GM12878 (cell line): Measurements from ENCODE around the gene BFSP2. TPM values are rescaled to one million over a fixed set of nuclear protein-coding genes. Genes with fewer than 3 reads are reported as not detected.

Experiments used
- ATAC-seq: fragments of 200-7000 bp; cut with Tn5 transposase; 3 replicates; pipeline ENCODE4 v1.9.1; 2020; ENCODE audit warnings: mild to moderate bottlenecking, moderate library complexity
- BruUV-seq: library from RNA; stranded (reverse); fragments of 400-500 nt; replicated peaks from 2 replicates; lab custom pipeline; 2021; lab: Mats Ljungman, UMichigan
- CTCF ChIA-PET: fragments of 300-600 bp; sonication (Branson Sonifier 250); formaldehyde crosslinking; extraction: SDS; loops from one replicate; lab custom pipeline; 2021; ENCODE audit warnings: inconsistent platforms; lab: Yijun Ruan, JAX
- POLR2A ChIA-PET: fragments of 350-600 bp; formaldehyde crosslinking; extraction: SDS; loops from one replicate; lab custom pipeline; 2021; ENCODE audit warnings: inconsistent platforms; lab: Charles Lee
- RAD21 ChIA-PET: fragments of 300-600 bp; sonication (Branson Sonifier 250); formaldehyde crosslinking; loops from one replicate; lab custom pipeline; 2023; ENCODE audit warnings: antibody characterized with exemption; ENCODE audit not compliant: unreplicated experiment; lab: Charles Lee
- SMC1A ChIA-PET: fragments of 300-600 bp; sonication (Branson Sonifier 250); formaldehyde crosslinking; loops from one replicate; lab custom pipeline; 2023; ENCODE audit not compliant: unreplicated experiment, uncharacterized antibody; lab: Charles Lee
- DNase-seq: peaks from one replicate; pipeline ENCODE4 v3.0.0-alpha.2; 2011; ENCODE audit warnings: low read depth, low spot score
- FAIRE-seq: peaks from 3 replicates; lab custom pipeline; 2011; peaks lifted over from hg19 to GRCh38; lab: Jason Lieb, UNC
- H2AFZ ChIP-seq: 2 replicates; pipeline ENCODE4 v1.6.0; 2011; ENCODE audit warnings: low read depth, low read length, control low read depth; ENCODE audit not compliant: control insufficient read depth
- H3K27ac ChIP-seq: 2 replicates; pipeline ENCODE4 v1.5.1; 2011; ENCODE audit warnings: control low read depth; ENCODE audit not compliant: control insufficient read depth, insufficient read depth
- H3K27me3 ChIP-seq, 2 experiments: replicated peaks in 1 of 2; 2 replicates each; pipeline versions ENCODE4 v1.6.0 to v1.6.1; 2011; ENCODE audit warnings: low read length in 1 of 2; ENCODE audit not compliant: control insufficient read depth in 2 of 2, insufficient read depth in 2 of 2
- H3K36me3 ChIP-seq, 2 experiments: 2 replicates each; pipeline ENCODE4 v1.5.1; 2011; ENCODE audit warnings: low read length in 1 of 2; ENCODE audit not compliant: control insufficient read depth in 2 of 2, insufficient read depth in 2 of 2
- H3K4me1 ChIP-seq: 2 replicates; pipeline ENCODE4 v1.6.1; 2011; ENCODE audit warnings: mild to moderate bottlenecking, low read length, moderate library complexity, mixed read lengths; ENCODE audit not compliant: control insufficient read depth, insufficient read depth
- H3K4me2 ChIP-seq: 2 replicates; pipeline ENCODE4 v1.6.0; 2011; ENCODE audit warnings: control low read depth; ENCODE audit not compliant: control insufficient read depth, insufficient read depth
- H3K4me3 ChIP-seq: fragments of 200-600 bp; sonication (generic); 2 replicates; pipeline ENCODE4 v1.5.1; 2016
- H3K79me2 ChIP-seq: 2 replicates; pipeline ENCODE4 v1.6.0; 2011; ENCODE audit warnings: low read length; ENCODE audit not compliant: control insufficient read depth, insufficient read depth
- H3K9ac ChIP-seq: 2 replicates; pipeline ENCODE4 v1.8.0; 2011; ENCODE audit warnings: low read length, control low read depth, mixed read lengths; ENCODE audit not compliant: control insufficient read depth, insufficient read depth
- H3K9me3 ChIP-seq: replicated peaks from 3 replicates; pipeline ENCODE4 v1.5.1; 2011; ENCODE audit warnings: mild to moderate bottlenecking, low read length; ENCODE audit not compliant: control insufficient read depth, insufficient read depth
- H4K20me1 ChIP-seq: 2 replicates; pipeline ENCODE4 v1.6.0; 2011; ENCODE audit not compliant: control insufficient read depth, insufficient read depth
- BCL11A ChIP-seq: IDR thresholded peaks from 2 replicates; pipeline ENCODE4 v1.6.1; 2011; ENCODE audit warnings: low read depth, low read length
- EP300 ChIP-seq, 2 experiments: fragments of 150-350 bp in 1 of 2; IDR thresholded peaks; 2 replicates each; pipeline ENCODE4 v1.6.1; 2011 to 2012; ENCODE audit warnings: low read depth in 2 of 2, low read length in 2 of 2, borderline replicate concordance in 1 of 2, improper control_type of control experiment in 1 of 2, inconsistent platforms in 1 of 2; ENCODE audit not compliant: control insufficient read depth in 1 of 2
- ETV6 ChIP-seq, 2 experiments: fragments of 450-650 bp in 1 of 2; IDR thresholded peaks in 1 of 2; conservative IDR thresholded peaks in 1 of 2; 2 replicates each; pipeline ENCODE4 v1.6.1; 2014; ENCODE audit warnings: antibody characterized with exemption in 1 of 2, borderline replicate concordance in 1 of 2, low read depth in 1 of 2, mild to moderate bottlenecking in 1 of 2, moderate library complexity in 1 of 2
- HDAC6 ChIP-seq: fragments of 200-600 bp; sonication (generic); IDR thresholded peaks from one replicate; pipeline ENCODE4 v1.8.0; 2017; ENCODE audit warnings: antibody characterized with exemption; ENCODE audit not compliant: unreplicated experiment
- IRF5 ChIP-seq: fragments of 450-650 bp; IDR thresholded peaks from 2 replicates; pipeline ENCODE4 v1.6.1; 2017; ENCODE audit warnings: borderline replicate concordance
- MLLT1 ChIP-seq: fragments of 450-650 bp; IDR thresholded peaks from 2 replicates; pipeline ENCODE4 v1.6.1; 2016; ENCODE audit warnings: mild to moderate bottlenecking
- NRF1 ChIP-seq: conservative IDR thresholded peaks from 2 replicates; pipeline ENCODE4 v1.6.1; 2011; ENCODE audit warnings: mild to moderate bottlenecking, low read depth, low read length, improper control_type of control experiment
- PRDM15 ChIP-seq: fragments of 450-650 bp; formaldehyde crosslinking; IDR thresholded peaks from 2 replicates; pipeline ENCODE4 v1.4.0; 2020; ENCODE audit warnings: mild to moderate bottlenecking, moderate library complexity
- WRNIP1 ChIP-seq: IDR thresholded peaks from 2 replicates; pipeline ENCODE4 v1.6.1; 2011; ENCODE audit warnings: low read depth, low read length, improper control_type of control experiment, borderline replicate concordance
- ZNF207 ChIP-seq: fragments of 450-650 bp; IDR thresholded peaks from 2 replicates; pipeline ENCODE4 v1.6.1; 2014; ENCODE audit warnings: antibody characterized with exemption, mild to moderate bottlenecking, borderline replicate concordance
- ZNF384 ChIP-seq: IDR thresholded peaks from 2 replicates; pipeline ENCODE4 v1.6.1; 2012; ENCODE audit warnings: low read depth, mild to moderate bottlenecking, low read length, improper control_type of control experiment, borderline replicate concordance
- WGBS: methylation state at CpG from one replicate; pipeline ENCODE4 v1.1.6; 2016; ENCODE audit warnings: low lambda C conversion rate; ENCODE audit not compliant: insufficient replicate concordance, insufficient coverage; ENCODE audit errors: missing lambda C conversion rate; 5-methylcytosine and 5-hydroxymethylcytosine counted together
- in situ Hi-C: fragments of 300-500 bp; cut with MboI; formaldehyde crosslinking; loops from 9 replicates; pipeline ENCODE4 v1.14.3; 2018; ENCODE audit warnings: mixed read lengths
- intact Hi-C: fragments of 100-400 bp; cut with micrococcal nuclease; formaldehyde crosslinking; loops from one replicate; pipeline ENCODE4 v1.14.2; 2022; ENCODE audit not compliant: unreplicated experiment
- polyA plus RNA-seq, 11 experiments: library from polyadenylated mRNA; depleted of rRNA in 4 of 11; unstranded in 6 of 11; stranded (reverse) in 5 of 11; fragments of >200 nt; fragmentation: Nextera tagmentation in 4 of 11; fragmentation: Illumina TruSeq in 1 of 11; extraction: Ambion mirVana in 4 of 11; extraction: Trizol in 1 of 11; gene quantifications; 1 replicate in 1 of 11; 2 replicates in 10 of 11; pipeline versions ENCODE4 v1.2.1 to v1.2.3, GENCODE V29; 2011 to 2016; ENCODE audit warnings: inconsistent platforms in 2 of 11, missing spikeins in 2 of 11, low read depth in 1 of 11
- total RNA-seq, 4 experiments: library from RNA; depleted of rRNA in 3 of 4; stranded (reverse); fragments of >200 nt in 3 of 4; fragmentation: Illumina TruSeq in 1 of 4; extraction: Trizol in 1 of 4; gene quantifications; 2 replicates each; pipeline versions ENCODE4 v1.2.1 to v1.2.3, GENCODE V29; 2013 to 2021
- TF ChIP-seq, protein P1 (sequence below): IDR thresholded peaks from 2 replicates; pipeline ENCODE4 v1.6.1; 2012; ENCODE audit warnings: low read length, inconsistent platforms

BFSP2 gene
- total and polyA plus RNA-seq, 10 of the 15 experiments (the other 5 are each of a cell fraction or from before 2014, with no cell fraction given): 1.5 to 20.4 (median 7.3) TPM

GRCh38 chr3:133475245-133476010 lies 75.6 kb downstream of the BFSP2 start:
- POLR2A ChIA-PET: interaction anchor here (0.6 to 5.9 kb wide), 14 partner anchors 9 to 1097 kb away, joined by 3 to 38 read pairs (median 4); partner anchors contain the start of gene CDV3
- no peaks in the 10 kb centered on the region; a peak in 1 of 4 replicates for H3K36me3 ChIP-seq
- RAD21 ChIA-PET: interaction anchor here (0.6 to 2.1 kb wide), 15 partner anchors 9 to 103 kb away, joined by 3 to 20 read pairs (median 5); partner anchors contain the start of gene CDV3
- H2AFZ ChIP-seq: no peak overlapping the region; the same call in 1 of the 2 replicates
- H3K4me1 ChIP-seq: peaks cover 69% of the 10 kb centered on the region
- H3K27ac ChIP-seq: peak overlapping the region; percentile 97
- intact Hi-C loops (loop anchor here (1.0 to 5.0 kb wide), 3 partner anchors 27 to 147 kb away; partner anchors contain the start of gene CDV3), in situ Hi-C loops (no loop called here)
- DNase-seq: peak; percentile 89
- H3K27me3 ChIP-seq: no peaks in the 10 kb centered on the region
- no peaks in the 10 kb centered on the region for H3K9me3 ChIP-seq
- CTCF ChIA-PET: interaction anchor here (0.7 to 5.4 kb wide), 16 partner anchors 9 to 722 kb away, joined by 3 to 44 read pairs (median 8); partner anchors contain the start of gene CDV3
- H3K4me3 ChIP-seq: peak overlapping the region; percentile 40; the same call in 1 of the 2 replicates
- peaks cover 10% of the 10 kb centered on the region for H3K79me2 ChIP-seq
- no peaks in the 10 kb centered on the region for H4K20me1 ChIP-seq
- no TSS peak for BruUV-seq
- peak; percentile 88 for ATAC-seq
- FAIRE-seq: no peak
- 22% methylated on average over 5 of the region's 5 CpGs for WGBS
- H3K9ac ChIP-seq: peak overlapping the region; percentile 49
- SMC1A ChIA-PET: interaction anchor here (0.6 to 20.9 kb wide), 21 partner anchors 9 to 176 kb away, joined by 3 to 380 read pairs (median 5); partner anchors contain the start of gene CDV3
- peak overlapping the region; percentile 84 for H3K4me2 ChIP-seq
- TF ChIP-seq BCL11A (peak; percentile 63; the same call in 1 of the 2 replicates), WRNIP1 (no peak), ETV6 (conservative IDR thresholded peaks at IDR 0.05 in 1 of 2, IDR thresholded peaks at IDR 0.05 in 1 of 2; ENCODE audit: borderline replicate concordance in 1 of 2, low read depth in 1 of 2) (peak in 1 of 2 experiments; percentile 63; a peak in 2 of 4 replicates), MLLT1 (no peak; the same call in 1 of the 2 replicates), ZNF207 (no peak), EP300 (IDR thresholded peaks at IDR 0.05; ENCODE audit: borderline replicate concordance in 1 of 2, control insufficient read depth in 1 of 2, low read depth in 2 of 2, low read length in 2 of 2) (peak; percentile 80 to 94), IRF5 (no peak), ZNF384 (peak; percentile 98), NRF1 (no peak), PRDM15 (no peak), HDAC6 (no peak)
- TF ChIP-seq, protein P1, sequence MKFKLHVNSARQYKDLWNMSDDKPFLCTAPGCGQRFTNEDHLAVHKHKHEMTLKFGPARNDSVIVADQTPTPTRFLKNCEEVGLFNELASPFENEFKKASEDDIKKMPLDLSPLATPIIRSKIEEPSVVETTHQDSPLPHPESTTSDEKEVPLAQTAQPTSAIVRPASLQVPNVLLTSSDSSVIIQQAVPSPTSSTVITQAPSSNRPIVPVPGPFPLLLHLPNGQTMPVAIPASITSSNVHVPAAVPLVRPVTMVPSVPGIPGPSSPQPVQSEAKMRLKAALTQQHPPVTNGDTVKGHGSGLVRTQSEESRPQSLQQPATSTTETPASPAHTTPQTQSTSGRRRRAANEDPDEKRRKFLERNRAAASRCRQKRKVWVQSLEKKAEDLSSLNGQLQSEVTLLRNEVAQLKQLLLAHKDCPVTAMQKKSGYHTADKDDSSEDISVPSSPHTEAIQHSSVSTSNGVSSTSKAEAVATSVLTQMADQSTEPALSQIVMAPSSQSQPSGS: peak; percentile 96
